ENCODE data around the gene HOXC9.

The HOXC9 gene

GRCh38 chr12:53980104-53980801 is 19.7 kb upstream of the HOXC9 start:
- H3K27me3 ChIP-seq (ENCODE audit: insufficient read depth, poor library complexity, severe bottlenecking), result peaks cover 57% of the 10 kb centered on the region
- no peak for DNase-seq (ENCODE audit: low read depth in 1 of 2, low spot score in 1 of 2)
- H3K4me3 ChIP-seq (replicated peaks; ENCODE audit: insufficient read depth, low read length), result no peak overlapping the region
- H3K27ac ChIP-seq (replicated peaks), result no peak overlapping the region
- no peak for TF ChIP-seq REST (IDR thresholded peaks at IDR 0.05; ENCODE audit: insufficient replicate concordance, low read depth)
- no peak for TF ChIP-seq SPI1 (IDR thresholded peaks at IDR 0.05; ENCODE audit: borderline replicate concordance, low read depth)
- no peak for TF ChIP-seq CTCF (IDR thresholded peaks at IDR 0.05; ENCODE audit: insufficient read depth, low read length)
- no peak for TF ChIP-seq GABPA (IDR thresholded peaks at IDR 0.05; ENCODE audit: low read depth)
- no peak for TF ChIP-seq POLR2AphosphoS5 (IDR thresholded peaks at IDR 0.05; ENCODE audit: low read depth)

DNA sequence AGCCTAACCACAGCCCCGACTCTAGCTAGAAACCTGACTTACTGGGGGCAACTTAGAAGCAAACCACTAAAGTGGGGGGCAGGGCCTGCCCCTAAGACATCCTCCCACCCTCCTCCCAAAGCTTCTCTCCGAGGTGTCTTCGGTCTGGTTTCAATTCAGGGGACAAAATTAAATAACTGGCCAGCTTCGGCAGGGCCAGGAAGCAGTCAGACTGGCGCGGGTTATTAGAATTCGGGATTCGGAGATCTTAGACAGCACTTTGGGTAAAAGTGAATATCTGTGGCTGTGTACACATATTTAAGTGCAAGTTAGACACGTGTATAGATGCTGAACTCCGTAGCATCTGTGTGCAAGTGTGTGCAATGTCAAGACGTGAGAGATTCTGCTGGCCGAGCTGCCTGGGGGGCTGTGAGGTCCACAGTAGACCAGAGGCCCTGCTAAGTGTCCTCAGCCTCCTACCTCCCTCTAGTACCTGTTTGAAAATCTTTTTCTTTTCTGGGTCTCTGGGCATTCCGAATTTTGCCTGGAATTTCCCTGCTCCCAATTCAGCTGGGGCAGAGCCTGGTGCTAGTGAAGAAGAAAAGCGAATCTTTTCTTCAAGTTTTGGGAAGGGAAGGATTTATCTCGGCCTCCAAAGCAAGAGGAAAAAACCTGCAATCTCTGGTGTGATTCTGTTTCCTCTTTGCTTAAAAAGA is 19.0 kb upstream of the HOXC9 start:
- Histone ChIP-seq H3K27ac (replicated peaks) (no peak overlapping the region), H3K4me3 (replicated peaks; ENCODE audit: insufficient read depth, low read length) (no peak overlapping the region), H3K27me3 (ENCODE audit: insufficient read depth, poor library complexity, severe bottlenecking) (peaks cover 57% of the 10 kb centered on the region)
- no peak for TF ChIP-seq GABPA (IDR thresholded peaks at IDR 0.05; ENCODE audit: low read depth)
- TF ChIP-seq CTCF (IDR thresholded peaks at IDR 0.05; ENCODE audit: insufficient read depth, low read length), result no peak
- TF ChIP-seq POLR2AphosphoS5 (IDR thresholded peaks at IDR 0.05; ENCODE audit: low read depth), result no peak
- TF ChIP-seq REST (IDR thresholded peaks at IDR 0.05; ENCODE audit: insufficient replicate concordance, low read depth), result no peak
- TF ChIP-seq SPI1 (IDR thresholded peaks at IDR 0.05; ENCODE audit: borderline replicate concordance, low read depth), result no peak
- DNase-seq (ENCODE audit: low read depth in 1 of 2, low spot score in 1 of 2), result no peak

DNA sequence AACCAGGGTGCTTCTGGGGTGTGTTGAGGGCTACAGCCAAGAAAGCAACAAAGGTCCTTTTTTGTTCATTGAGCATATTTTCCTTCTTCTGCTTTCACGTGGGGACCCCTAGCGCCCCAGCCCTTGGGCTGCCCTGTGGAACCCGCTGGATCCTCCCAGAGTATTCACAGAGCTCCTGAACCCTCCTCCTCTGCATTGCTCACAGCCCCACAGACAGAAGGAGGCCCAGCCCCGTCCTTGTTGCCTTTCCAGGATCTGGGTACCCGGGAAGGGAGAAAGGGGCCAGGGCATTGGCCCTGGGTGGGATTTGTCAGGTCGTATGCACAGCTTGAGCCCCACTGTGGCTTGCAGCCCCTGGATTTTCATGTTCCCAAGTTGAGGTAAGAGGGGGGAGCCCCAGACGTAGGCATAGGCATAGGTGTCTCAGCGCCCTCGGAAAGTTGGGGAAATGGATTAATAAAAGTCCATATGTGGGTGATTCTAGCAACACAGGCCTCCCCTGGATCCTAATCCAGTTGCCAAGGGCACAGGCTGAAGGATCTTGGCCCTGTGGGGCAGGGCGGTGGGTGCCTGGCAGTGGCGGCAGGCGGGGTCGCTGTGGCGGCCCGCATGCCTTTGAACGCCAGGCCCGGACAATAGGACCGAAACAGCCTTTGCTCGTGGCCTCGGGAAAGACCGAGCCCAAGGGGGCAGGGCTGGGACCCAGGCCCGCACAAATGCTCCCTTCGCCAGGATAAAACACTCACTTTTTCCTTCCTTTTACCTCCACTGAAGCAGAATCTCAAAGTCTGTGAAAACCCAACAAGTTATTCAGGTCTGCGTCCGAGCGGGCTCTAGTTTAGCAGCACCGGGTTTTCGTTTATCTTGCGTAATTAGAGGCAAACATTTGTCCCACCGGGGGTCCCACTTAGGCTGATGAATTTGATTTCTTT is 18.1 kb upstream of the HOXC9 start:
- no peak for DNase-seq (ENCODE audit: low read depth in 1 of 2, low spot score in 1 of 2)
- Histone ChIP-seq H3K4me3 (replicated peaks; ENCODE audit: insufficient read depth, low read length) (no peak overlapping the region), H3K27me3 (ENCODE audit: insufficient read depth, poor library complexity, severe bottlenecking) (peaks cover 51% of the 10 kb centered on the region), H3K27ac (replicated peaks) (no peak overlapping the region)
- TF ChIP-seq SPI1 (IDR thresholded peaks at IDR 0.05; ENCODE audit: borderline replicate concordance, low read depth) (no peak), GABPA (IDR thresholded peaks at IDR 0.05; ENCODE audit: low read depth) (no peak), POLR2AphosphoS5 (IDR thresholded peaks at IDR 0.05; ENCODE audit: low read depth) (no peak), REST (IDR thresholded peaks at IDR 0.05; ENCODE audit: insufficient replicate concordance, low read depth) (no peak), CTCF (IDR thresholded peaks at IDR 0.05; ENCODE audit: insufficient read depth, low read length) (no peak)
